HG03442 (cell line): ENCODE measurements around the gene INPP1.
A peak's percentile ranks its signal among the peaks of the same experiment; 100 is the strongest.
"Not testable (repeated sequence)": the region's sequence is repeated elsewhere in the genome, so short reads cannot be mapped to it uniquely, and the experiment has no call there.

Experiments
- ATAC-seq: cut with Tn5 transposase; IDR thresholded peaks from one replicate; pipeline ENCODE4 v1.9.1; 2021; ENCODE audit warnings: mild to moderate bottlenecking, moderate library complexity; ENCODE audit not compliant: unreplicated experiment

INPP1 gene

GRCh38 chr2:190343536-190344275 is at the start of gene INPP1:
TSS of gene INPP1 (plus strand) at chr2:190343589. CDS start at chr2:190360103, 16,514 bp downstream.
- peak; percentile 56 for ATAC-seq

GRCh38 chr2:190297880-190298279 is 45.5 kb upstream of the INPP1 start:
- not testable (repeated sequence) for ATAC-seq

- ATAC-seq: no peak
Measured at GRCh38 chr2:190301032-190301431, 42.4 kb upstream of the INPP1 start.

- ATAC-seq: no peak
Measured at GRCh38 chr2:190302052-190302451, 41.3 kb upstream of the INPP1 start.

- no peak for ATAC-seq
Measured at GRCh38 chr2:190303647-190304046, 39.7 kb upstream of the INPP1 start.

- peak; percentile 63 for ATAC-seq
Measured at GRCh38 chr2:190304404-190304803, 39.0 kb upstream of the INPP1 start.

- no peak for ATAC-seq
Measured at GRCh38 chr2:190308031-190308430, 35.4 kb upstream of the INPP1 start.

GRCh38 chr2:190311893-190312634 is 31.3 kb upstream of the INPP1 start:
- ATAC-seq: no peak

- not testable (repeated sequence) for ATAC-seq
Measured at GRCh38 chr2:190312635-190313025, 30.8 kb upstream of the INPP1 start.

- ATAC-seq: no peak
Measured at GRCh38 chr2:190313880-190314279, 29.5 kb upstream of the INPP1 start.

- ATAC-seq: no peak
Measured at GRCh38 chr2:190315273-190315672, 28.1 kb upstream of the INPP1 start.

GRCh38 chr2:190318514-190318913 is 24.9 kb upstream of the INPP1 start:
- no peak for ATAC-seq

- ATAC-seq: peak; percentile 19
Measured at GRCh38 chr2:190318931-190319554, 24.3 kb upstream of the INPP1 start.

- peak; percentile 90 for ATAC-seq
Measured at GRCh38 chr2:190319555-190320498, 23.6 kb upstream of the INPP1 start, which contains the start of gene HIBCH. TSS of gene HIBCH (minus strand) at chr2:190319826. CDS start at chr2:190319750, 76 bp downstream.

- ATAC-seq: peak; percentile 23
Measured at GRCh38 chr2:190320696-190321095, 22.7 kb upstream of the INPP1 start.

GRCh38 chr2:190323406-190323805 is 20.0 kb upstream of the INPP1 start:
- no peak for ATAC-seq

- no peak for ATAC-seq
Measured at GRCh38 chr2:190325588-190325987, 17.8 kb upstream of the INPP1 start.

GRCh38 chr2:190327867-190328572 is 15.4 kb upstream of the INPP1 start:
- no peak for ATAC-seq

- ATAC-seq: no peak
Measured at GRCh38 chr2:190328573-190329147, 14.7 kb upstream of the INPP1 start.

GRCh38 chr2:190333395-190333794 is 10.0 kb upstream of the INPP1 start:
- ATAC-seq: no peak
